Parathyroid adenoma (tissue), 2 donors: Measurements from ENCODE around the gene NCBP1.

Experiments used
- H2AFZ ChIP-seq: fragments of 300-600 bp; sonication (generic); one replicate; pipeline ENCODE4 v1.7.0; 2017; ENCODE audit warnings: antibody characterized with exemption, mild to moderate bottlenecking
- H3K27ac ChIP-seq: fragments of 300-600 bp; sonication (generic); one replicate; pipeline ENCODE4 v1.7.0; 2017
- H3K27me3 ChIP-seq: fragments of 300-600 bp; sonication (generic); one replicate; pipeline ENCODE4 v1.7.0; 2017; ENCODE audit warnings: low read length; ENCODE audit not compliant: control insufficient read depth, insufficient read depth
- H3K36me3 ChIP-seq: fragments of 300-600 bp; sonication (generic); one replicate; pipeline ENCODE4 v1.7.0; 2017; ENCODE audit warnings: low read length; ENCODE audit not compliant: control insufficient read depth, insufficient read depth
- H3K4me1 ChIP-seq: fragments of 300-600 bp; sonication (generic); one replicate; pipeline ENCODE4 v1.7.0; 2017; ENCODE audit warnings: control low read depth
- H3K4me2 ChIP-seq: fragments of 300-600 bp; sonication (generic); one replicate; pipeline ENCODE4 v1.7.0; 2017; ENCODE audit warnings: low read length
- H3K4me3 ChIP-seq: fragments of 300-600 bp; sonication (generic); one replicate; pipeline ENCODE4 v1.7.0; 2017; ENCODE audit warnings: low read depth, low read length
- H3K79me2 ChIP-seq: fragments of 300-600 bp; sonication (generic); one replicate; pipeline ENCODE4 v1.7.0; 2017; ENCODE audit warnings: control low read depth
- H3K9ac ChIP-seq: fragments of 300-600 bp; sonication (generic); one replicate; pipeline ENCODE4 v1.7.0; 2017; ENCODE audit warnings: mild to moderate bottlenecking
- H3K9me3 ChIP-seq: fragments of 300-600 bp; sonication (generic); one replicate; pipeline ENCODE4 v1.7.0; 2017; ENCODE audit warnings: low read length; ENCODE audit not compliant: control insufficient read depth
- TF ChIP-seq, protein P1 (sequence below): fragments of 300-600 bp; sonication (generic); IDR thresholded peaks from one replicate; pipeline ENCODE4 v1.7.0; 2017; ENCODE audit warnings: antibody characterized with exemption, mild to moderate bottlenecking
- donor health status: primary hyperparathyroidism.

The NCBP1 gene

GRCh38 chr9:97599314-97599846, 34.2 kb upstream of the NCBP1 start:
- Histone ChIP-seq H3K27ac (no peak overlapping the region), H3K4me2 (no peak overlapping the region), H3K9ac (no peak overlapping the region), H3K4me1 (no peaks in the 10 kb centered on the region), H3K27me3 (no peaks in the 10 kb centered on the region), H2AFZ (no peak overlapping the region), H3K4me3 (no peak overlapping the region), H3K9me3 (no peaks in the 10 kb centered on the region), H3K79me2 (no peaks in the 10 kb centered on the region), H3K36me3 (no peaks in the 10 kb centered on the region)
- TF ChIP-seq, protein P1, sequence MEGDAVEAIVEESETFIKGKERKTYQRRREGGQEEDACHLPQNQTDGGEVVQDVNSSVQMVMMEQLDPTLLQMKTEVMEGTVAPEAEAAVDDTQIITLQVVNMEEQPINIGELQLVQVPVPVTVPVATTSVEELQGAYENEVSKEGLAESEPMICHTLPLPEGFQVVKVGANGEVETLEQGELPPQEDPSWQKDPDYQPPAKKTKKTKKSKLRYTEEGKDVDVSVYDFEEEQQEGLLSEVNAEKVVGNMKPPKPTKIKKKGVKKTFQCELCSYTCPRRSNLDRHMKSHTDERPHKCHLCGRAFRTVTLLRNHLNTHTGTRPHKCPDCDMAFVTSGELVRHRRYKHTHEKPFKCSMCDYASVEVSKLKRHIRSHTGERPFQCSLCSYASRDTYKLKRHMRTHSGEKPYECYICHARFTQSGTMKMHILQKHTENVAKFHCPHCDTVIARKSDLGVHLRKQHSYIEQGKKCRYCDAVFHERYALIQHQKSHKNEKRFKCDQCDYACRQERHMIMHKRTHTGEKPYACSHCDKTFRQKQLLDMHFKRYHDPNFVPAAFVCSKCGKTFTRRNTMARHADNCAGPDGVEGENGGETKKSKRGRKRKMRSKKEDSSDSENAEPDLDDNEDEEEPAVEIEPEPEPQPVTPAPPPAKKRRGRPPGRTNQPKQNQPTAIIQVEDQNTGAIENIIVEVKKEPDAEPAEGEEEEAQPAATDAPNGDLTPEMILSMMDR = no peak

DNA sequence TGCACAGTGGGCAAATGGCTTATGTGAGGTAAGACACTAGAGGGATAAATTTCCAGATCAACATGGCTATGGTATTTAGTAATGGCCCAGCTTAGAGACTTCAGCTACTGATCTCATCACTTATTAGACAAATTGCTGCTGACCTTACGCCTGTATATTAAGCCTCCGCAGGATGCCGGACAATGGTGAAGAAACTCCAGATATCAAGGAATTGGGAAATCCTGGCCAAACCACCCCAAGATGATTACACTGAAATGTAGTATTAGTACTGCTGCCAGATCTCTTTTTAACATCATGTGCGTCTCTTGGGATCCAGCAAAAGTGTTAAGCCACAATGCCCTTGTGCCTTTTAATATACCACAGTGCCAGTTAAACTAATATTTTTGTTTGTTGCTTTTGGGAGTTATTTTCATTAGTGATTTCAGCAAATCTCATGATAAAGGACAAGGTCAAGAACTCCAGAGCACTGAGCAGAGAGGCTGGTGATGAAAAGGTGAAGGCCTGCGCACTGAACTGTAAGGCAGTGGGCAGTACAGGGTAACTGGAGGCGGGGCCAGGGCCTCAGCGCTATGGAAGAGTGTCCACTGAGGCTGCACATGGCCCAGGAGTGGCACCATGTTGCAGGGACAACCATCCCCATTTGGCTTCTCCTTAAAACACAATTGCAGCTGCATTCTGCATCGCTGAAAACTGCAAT, 32.9 kb upstream of the NCBP1 start:
- Histone ChIP-seq H3K9ac (no peak overlapping the region), H3K27ac (no peak overlapping the region), H3K4me3 (no peak overlapping the region), H3K4me1 (no peaks in the 10 kb centered on the region), H3K36me3 (no peaks in the 10 kb centered on the region), H3K27me3 (no peaks in the 10 kb centered on the region), H2AFZ (no peak overlapping the region), H3K9me3 (no peaks in the 10 kb centered on the region), H3K4me2 (no peak overlapping the region), H3K79me2 (no peaks in the 10 kb centered on the region)
- TF ChIP-seq, protein P1 = no peak

DNA sequence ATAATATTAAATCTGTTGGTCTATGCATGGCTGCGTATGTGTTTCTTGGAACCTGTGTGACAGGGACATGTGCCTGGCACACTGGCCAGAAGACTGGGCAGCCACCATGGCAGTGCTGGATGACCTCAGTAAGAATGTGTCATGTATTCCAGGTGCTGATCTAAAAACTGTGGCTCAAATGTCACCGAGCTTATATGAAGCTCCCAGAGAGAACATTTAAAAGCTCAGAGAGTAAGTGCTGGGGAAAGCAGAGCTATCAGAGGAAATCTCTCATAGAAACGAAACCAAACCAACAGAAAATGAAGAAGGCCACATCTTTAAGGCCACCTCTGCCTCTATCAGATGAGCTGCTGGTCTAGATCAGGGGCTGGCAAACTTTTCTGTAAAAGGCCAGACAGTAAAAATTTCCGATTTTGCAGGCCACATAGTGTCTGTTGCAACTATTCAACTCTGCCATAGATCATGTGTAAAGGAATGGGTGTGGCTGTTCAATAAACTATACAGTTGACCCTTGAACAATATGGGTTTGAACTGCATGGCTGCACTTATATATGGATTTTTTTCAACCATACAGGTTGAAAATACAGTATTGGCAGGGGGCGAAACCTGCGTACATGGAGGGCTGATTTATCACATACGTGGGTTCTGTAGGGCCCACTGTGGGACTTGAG, 32.3 kb upstream of the NCBP1 start:
- Histone ChIP-seq H3K4me3 (no peak overlapping the region), H3K9ac (no peak overlapping the region), H3K4me2 (no peak overlapping the region), H3K36me3 (no peaks in the 10 kb centered on the region), H3K4me1 (no peaks in the 10 kb centered on the region), H3K27ac (no peak overlapping the region), H2AFZ (no peak overlapping the region), H3K27me3 (no peaks in the 10 kb centered on the region), H3K79me2 (no peaks in the 10 kb centered on the region), H3K9me3 (no peaks in the 10 kb centered on the region)
- TF ChIP-seq, protein P1 = no peak

DNA sequence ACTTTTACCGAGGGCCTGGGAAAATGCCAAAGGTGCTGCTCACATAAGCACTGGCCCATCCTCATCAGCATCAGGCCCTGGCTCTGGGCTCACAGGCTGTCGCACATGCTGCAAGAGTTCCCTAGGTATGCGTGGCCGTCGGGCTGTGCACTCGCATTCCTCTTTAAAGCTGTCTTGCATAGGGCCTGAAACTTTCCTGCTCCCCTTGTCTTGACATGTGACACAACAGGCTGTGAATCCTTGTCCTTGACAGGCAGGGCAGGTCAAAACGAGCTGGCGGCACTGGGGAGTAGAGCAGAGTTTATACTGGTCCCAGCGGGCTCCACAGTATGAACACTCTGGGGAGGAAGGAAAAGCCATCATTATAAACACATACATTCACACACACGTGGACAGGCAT, 31.2 kb upstream of the NCBP1 start:
- no peak overlapping the region for H2AFZ ChIP-seq
- TF ChIP-seq, protein P1 = no peak
- H3K4me3 ChIP-seq = no peak overlapping the region
- no peaks in the 10 kb centered on the region for H3K9me3 ChIP-seq
- no peaks in the 10 kb centered on the region for H3K4me1 ChIP-seq
- no peaks in the 10 kb centered on the region for H3K36me3 ChIP-seq
- no peak overlapping the region for H3K27ac ChIP-seq
- H3K9ac ChIP-seq = no peak overlapping the region
- no peaks in the 10 kb centered on the region for H3K27me3 ChIP-seq
- H3K4me2 ChIP-seq = no peak overlapping the region
- no peaks in the 10 kb centered on the region for H3K79me2 ChIP-seq
